Mesenchymal stem cell (in vitro differentiated cells and primary cell): ENCODE data around the gene GPR3.

Source experiments
- DNase-seq: peaks from one replicate; pipeline ENCODE4 v3.0.0-alpha.2; 2013
- H2AFZ ChIP-seq: one replicate; pipeline ENCODE4 v1.6.1; 2013; ENCODE audit warnings: low read depth, mild to moderate bottlenecking, control low read depth, inconsistent platforms, low read length, moderate library complexity
- H2AK5ac ChIP-seq: 2 replicates; pipeline ENCODE4 v1.6.1; 2013; ENCODE audit warnings: low read length, moderate library complexity, mild to moderate bottlenecking, inconsistent platforms; ENCODE audit not compliant: severe bottlenecking
- H2BK120ac ChIP-seq: one replicate; pipeline ENCODE4 v1.6.1; 2013; ENCODE audit warnings: low read depth, mild to moderate bottlenecking, inconsistent platforms, low read length, moderate library complexity
- H2BK12ac ChIP-seq, 2 experiments: one replicate each; pipeline ENCODE4 v1.6.1; 2013; ENCODE audit warnings: inconsistent platforms in 2 of 2, low read length in 2 of 2, mild to moderate bottlenecking in 2 of 2, moderate library complexity in 2 of 2, control low read depth in 1 of 2
- H2BK15ac ChIP-seq: one replicate; pipeline ENCODE4 v1.6.1; 2013; ENCODE audit warnings: mild to moderate bottlenecking, low read depth, inconsistent platforms; ENCODE audit not compliant: poor library complexity, severe bottlenecking
- H2BK5ac ChIP-seq: 2 replicates; pipeline ENCODE4 v1.6.1; 2013; ENCODE audit warnings: low read depth, mild to moderate bottlenecking, low read length, control low read depth, inconsistent platforms; ENCODE audit not compliant: poor library complexity, severe bottlenecking
- H3K14ac ChIP-seq, 2 experiments: one replicate each; pipeline ENCODE4 v1.6.1; 2013; ENCODE audit warnings: inconsistent platforms in 2 of 2, low read length in 2 of 2, control low read depth in 1 of 2, mild to moderate bottlenecking in 1 of 2, moderate library complexity in 1 of 2
- H3K18ac ChIP-seq, 2 experiments: one replicate each; pipeline ENCODE4 v1.6.1; 2013; ENCODE audit warnings: inconsistent platforms in 2 of 2, low read length in 2 of 2, control low read depth in 1 of 2, low read depth in 1 of 2, mild to moderate bottlenecking in 1 of 2
- H3K23ac ChIP-seq, 2 experiments: one replicate each; pipeline ENCODE4 v1.6.1; 2013; ENCODE audit warnings: inconsistent platforms in 2 of 2, low read length in 2 of 2, mild to moderate bottlenecking in 2 of 2, moderate library complexity in 2 of 2, control low read depth in 1 of 2
- H3K27ac ChIP-seq: 2 replicates; pipeline ENCODE4 v1.5.1; 2013; ENCODE audit warnings: mild to moderate bottlenecking, moderate library complexity, low read length, control low read depth, inconsistent platforms; ENCODE audit not compliant: poor library complexity, severe bottlenecking
- H3K27me3 ChIP-seq, 2 experiments: 2 replicates each; pipeline versions ENCODE4 v1.6.1 to v1.7.0; 2013; ENCODE audit warnings: low read length in 2 of 2, mild to moderate bottlenecking in 2 of 2, moderate library complexity in 2 of 2, control low read depth in 1 of 2, inconsistent platforms in 1 of 2; ENCODE audit not compliant: control insufficient read depth in 1 of 2, insufficient read depth in 1 of 2
- H3K36me3 ChIP-seq, 2 experiments: 2 replicates each; pipeline versions ENCODE4 v1.6.1 to v1.7.0; 2013; ENCODE audit warnings: low read length in 2 of 2, control low read depth in 1 of 2, inconsistent platforms in 1 of 2, low read depth in 1 of 2, mild to moderate bottlenecking in 1 of 2; ENCODE audit not compliant: insufficient read depth in 2 of 2, control insufficient read depth in 1 of 2
- H3K4ac ChIP-seq, 2 experiments: one replicate each; pipeline ENCODE4 v1.6.1; 2013; ENCODE audit warnings: inconsistent platforms in 2 of 2, low read length in 2 of 2, mild to moderate bottlenecking in 2 of 2, moderate library complexity in 2 of 2, control low read depth in 1 of 2, low read depth in 1 of 2
- H3K4me1 ChIP-seq: 2 replicates; pipeline ENCODE4 v1.6.1; 2013; ENCODE audit warnings: low read depth, low read length, control low read depth; ENCODE audit not compliant: control insufficient read depth, insufficient read depth
- H3K4me2 ChIP-seq: 2 replicates; pipeline ENCODE4 v1.6.1; 2013; ENCODE audit warnings: low read length, mild to moderate bottlenecking, inconsistent platforms; ENCODE audit not compliant: poor library complexity, severe bottlenecking
- H3K4me3 ChIP-seq, 2 experiments: 2 replicates each; pipeline versions ENCODE4 v1.5.1 to v1.7.0; 2013; ENCODE audit warnings: low read length in 2 of 2, mild to moderate bottlenecking in 2 of 2, control low read depth in 1 of 2, low read depth in 1 of 2; ENCODE audit not compliant: insufficient read depth in 1 of 2
- H3K79me1 ChIP-seq: replicated peaks from 2 replicates; pipeline ENCODE4 v1.6.1; 2013; ENCODE audit warnings: mild to moderate bottlenecking, control low read depth, low read length, inconsistent platforms; ENCODE audit not compliant: poor library complexity, severe bottlenecking
- H3K9ac ChIP-seq: 2 replicates; pipeline ENCODE4 v1.7.0; 2013; ENCODE audit warnings: mild to moderate bottlenecking, low read length, moderate library complexity
- H3K9me3 ChIP-seq: 2 replicates; pipeline ENCODE4 v1.7.0; 2013; ENCODE audit warnings: mild to moderate bottlenecking, low read length; ENCODE audit not compliant: control insufficient read depth
- H4K8ac ChIP-seq: one replicate; pipeline ENCODE4 v1.6.1; 2013; ENCODE audit warnings: inconsistent platforms, mild to moderate bottlenecking, low read length, moderate library complexity
- H4K91ac ChIP-seq: one replicate; pipeline ENCODE4 v1.6.1; 2013; ENCODE audit warnings: mild to moderate bottlenecking, low read length, inconsistent platforms
- WGBS: methylation state at CpG from one replicate; pipeline ENCODE4 v1.1.7; 2013; ENCODE audit warnings: mixed read lengths; 5-methylcytosine and 5-hydroxymethylcytosine counted together

The GPR3 gene

GRCh38 chr1:27393641-27394281, 1.3 kb downstream of the GPR3 start:
- no peak overlapping the region for H3K4me2 ChIP-seq
- H3K27me3 ChIP-seq: peaks cover 0 to 8% of the 10 kb centered on the region in 2 experiments
- peak overlapping the region; percentile 29 for H3K9ac ChIP-seq
- H3K14ac ChIP-seq: no peak overlapping the region
- H3K23ac ChIP-seq: no peak overlapping the region
- peaks cover 6% of the 10 kb centered on the region for H3K79me1 ChIP-seq
- H2BK5ac ChIP-seq: no peak overlapping the region
- no peak overlapping the region for H3K4ac ChIP-seq
- no peak overlapping the region for H2BK15ac ChIP-seq
- peak overlapping the region; percentile 21 for H4K91ac ChIP-seq
- H3K18ac ChIP-seq: no peak overlapping the region
- no peak overlapping the region for H2AK5ac ChIP-seq
- H3K4me3 ChIP-seq: peak overlapping the region in 1 of 2 experiments; percentile 88
- H2AFZ ChIP-seq: no peak overlapping the region
- H3K36me3 ChIP-seq: peaks cover 0 to 6% of the 10 kb centered on the region in 2 experiments
- no peak overlapping the region for H2BK120ac ChIP-seq
- no peak overlapping the region for H2BK12ac ChIP-seq
- H3K27ac ChIP-seq: no peak overlapping the region
- 96% methylated on average over 18 of the region's 18 CpGs for WGBS
- no peaks in the 10 kb centered on the region for H3K9me3 ChIP-seq
- peaks cover 18% of the 10 kb centered on the region for H3K4me1 ChIP-seq
- H4K8ac ChIP-seq: no peak overlapping the region
- no peak for DNase-seq

- peak overlapping the region in 1 of 2 experiments; percentile 2 for H2BK12ac ChIP-seq
- H4K91ac ChIP-seq: peak overlapping the region; percentile 37
- no peak overlapping the region for H2AFZ ChIP-seq
- peaks cover 21% of the 10 kb centered on the region for H3K4me1 ChIP-seq
- H3K4me2 ChIP-seq: no peak overlapping the region
- H3K9me3 ChIP-seq: no peaks in the 10 kb centered on the region
- H3K79me1 ChIP-seq: peaks cover 6% of the 10 kb centered on the region
- no peak for DNase-seq
- H3K4me3 ChIP-seq: no peak overlapping the region
- WGBS: 96% methylated on average over 9 of the region's 9 CpGs
- no peak overlapping the region for H3K18ac ChIP-seq
- H3K36me3 ChIP-seq: peaks cover 0 to 6% of the 10 kb centered on the region in 2 experiments
- H2BK120ac ChIP-seq: no peak overlapping the region
- H3K27me3 ChIP-seq: peaks cover 0 to 8% of the 10 kb centered on the region in 2 experiments
- H3K27ac ChIP-seq: no peak overlapping the region
- peak overlapping the region in 1 of 2 experiments; percentile 23 for H3K14ac ChIP-seq
- no peak overlapping the region for H3K23ac ChIP-seq
- no peak overlapping the region for H2BK15ac ChIP-seq
- no peak overlapping the region for H2AK5ac ChIP-seq
- H3K4ac ChIP-seq: no peak overlapping the region
- H4K8ac ChIP-seq: no peak overlapping the region
- H3K9ac ChIP-seq: no peak overlapping the region
- H2BK5ac ChIP-seq: no peak overlapping the region
Observed at GRCh38 chr1:27394282-27394658, 1.8 kb downstream of the GPR3 start.

- Histone ChIP-seq H4K91ac (no peak overlapping the region), H3K14ac (no peak overlapping the region), H2AFZ (no peak overlapping the region), H2BK12ac (no peak overlapping the region), H3K9ac (peak overlapping the region; percentile 75), H3K4ac (no peak overlapping the region), H2BK5ac (no peak overlapping the region), H4K8ac (no peak overlapping the region), H2BK15ac (no peak overlapping the region), H3K4me1 (peaks cover 28% of the 10 kb centered on the region), H2BK120ac (no peak overlapping the region), H2AK5ac (no peak overlapping the region), H3K9me3 (no peaks in the 10 kb centered on the region), H3K18ac (no peak overlapping the region), H3K79me1 (peaks cover 10% of the 10 kb centered on the region), H3K27me3 (peaks cover 0 to 11% of the 10 kb centered on the region in 2 experiments), H3K4me2 (no peak overlapping the region), H3K4me3 (no peak overlapping the region), H3K23ac (no peak overlapping the region), H3K27ac (no peak overlapping the region), H3K36me3 (peaks cover 0 to 6% of the 10 kb centered on the region in 2 experiments)
- peak; percentile 51 for DNase-seq
- WGBS: 85% methylated on average over 1 of the region's 1 CpG
Observed at GRCh38 chr1:27394925-27395324, 2.5 kb downstream of the GPR3 start.

- no peak overlapping the region for H2AFZ ChIP-seq
- H3K4me1 ChIP-seq: peaks cover 33% of the 10 kb centered on the region
- peak overlapping the region; percentile 12 for H4K8ac ChIP-seq
- no peak overlapping the region for H3K4me2 ChIP-seq
- H3K9ac ChIP-seq: peak overlapping the region; percentile 75
- H2BK15ac ChIP-seq: no peak overlapping the region
- peak overlapping the region in 1 of 2 experiments; percentile 33 for H2BK12ac ChIP-seq
- no peak overlapping the region for H3K23ac ChIP-seq
- H3K27ac ChIP-seq: no peak overlapping the region
- H3K9me3 ChIP-seq: no peaks in the 10 kb centered on the region
- peaks cover 0 to 6% of the 10 kb centered on the region in 2 experiments for H3K36me3 ChIP-seq
- peaks cover 10% of the 10 kb centered on the region for H3K79me1 ChIP-seq
- peak; percentile 59 for DNase-seq
- peaks cover 0 to 11% of the 10 kb centered on the region in 2 experiments for H3K27me3 ChIP-seq
- H2BK120ac ChIP-seq: no peak overlapping the region
- H3K14ac ChIP-seq: no peak overlapping the region
- peak overlapping the region in 1 of 2 experiments; percentile 46 for H3K18ac ChIP-seq
- H2AK5ac ChIP-seq: peak overlapping the region; percentile 77
- no peak overlapping the region for H2BK5ac ChIP-seq
- 2% methylated on average over 6 of the region's 10 CpGs for WGBS
- no peak overlapping the region for H3K4me3 ChIP-seq
- H4K91ac ChIP-seq: no peak overlapping the region
- H3K4ac ChIP-seq: no peak overlapping the region
Observed at GRCh38 chr1:27395441-27396195, 3.2 kb downstream of the GPR3 start.
